ENCODE results near the gene PRSS58.

- TF ChIP-seq POLR2G (IDR thresholded peaks at IDR 0.05; ENCODE audit: low read depth, low read length) (no peak), CTBP1 (IDR thresholded peaks at IDR 0.05; ENCODE audit: borderline replicate concordance) (no peak), POU5F1 (IDR thresholded peaks at IDR 0.05; ENCODE audit: borderline replicate concordance, low read depth, low read length, partially characterized antibody) (no peak), ZBTB40 (IDR thresholded peaks at IDR 0.05) (no peak), ZBTB40 (CRISPR knock-in tag; IDR thresholded peaks at IDR 0.05) (no peak), HMGXB4 (CRISPR knock-in tag; IDR thresholded peaks at IDR 0.05) (no peak)
Observed at GRCh38 chr7:142248166-142249160, 9.4 kb downstream of the PRSS58 start.
